Activated CD8-positive, alpha-beta memory T cell treated with anti-CD3 and anti-CD28 coated beads, Interleukin-2, amount 50 U/mL, for 4 hours (primary cell): ENCODE measurements around the gene ALDH3B2.
"Not testable (repeated sequence)": the region's sequence is repeated elsewhere in the genome, so short reads cannot be mapped to it uniquely, and the experiment has no call there.

Source experiments
- DNase-seq: peaks from one replicate; pipeline ENCODE4 v3.0.0-alpha.2; 2020

ALDH3B2 gene

GRCh38 chr11:67659651-67660165 lies 14.7 kb downstream of the ALDH3B2 start:
- not testable (repeated sequence) for DNase-seq

DNA sequence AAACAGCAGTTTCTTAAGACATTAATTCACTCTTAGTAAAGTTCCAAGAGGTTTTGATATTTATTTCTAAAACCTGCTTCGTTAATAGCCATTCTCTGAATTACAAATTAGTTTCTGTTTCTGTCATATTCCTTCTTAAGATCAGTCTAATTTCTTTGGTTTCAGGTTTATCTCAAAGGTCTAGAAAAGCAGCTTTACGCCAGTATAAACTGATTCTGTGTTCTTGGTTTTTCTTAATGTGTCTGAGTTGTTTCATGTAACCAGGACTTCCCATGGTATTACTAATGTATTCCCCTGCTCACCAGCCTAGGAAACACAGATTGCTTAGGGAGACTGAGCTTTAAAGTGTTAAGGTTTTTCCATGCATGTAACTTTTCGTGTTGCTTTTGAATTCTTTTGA lies 17.1 kb downstream of the ALDH3B2 start:
- no peak for DNase-seq

DNA sequence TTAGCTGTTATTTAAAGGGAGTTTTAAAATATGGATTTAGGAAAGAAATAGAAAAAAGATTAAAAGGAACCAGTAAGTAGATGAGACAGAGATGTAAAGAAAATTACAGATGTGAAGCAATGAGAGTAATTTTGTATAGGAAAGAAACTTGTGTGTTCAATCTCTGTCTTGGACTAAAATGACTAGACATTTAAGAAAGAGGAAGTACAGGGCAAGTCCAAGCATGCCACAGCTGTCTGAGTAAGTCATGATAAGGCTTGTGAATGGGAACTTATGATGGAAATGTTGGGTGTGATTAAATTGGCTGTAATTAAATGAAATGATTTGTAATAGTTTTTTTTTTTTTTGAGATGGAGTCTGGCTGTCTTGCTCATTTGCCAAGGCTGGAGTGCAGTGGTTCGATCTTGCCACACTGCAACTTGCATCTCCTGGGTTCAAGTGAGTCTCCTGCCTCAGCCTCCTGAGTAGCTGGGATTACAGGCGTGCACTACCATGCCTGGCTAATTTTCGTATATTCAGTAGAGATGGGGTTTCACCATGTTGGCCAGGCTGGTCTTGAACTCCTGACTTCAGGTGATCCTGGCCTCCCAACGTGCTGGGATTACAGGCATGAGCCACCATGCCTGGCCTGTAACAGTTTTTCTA lies 18.0 kb downstream of the ALDH3B2 start:
- no peak for DNase-seq

DNA sequence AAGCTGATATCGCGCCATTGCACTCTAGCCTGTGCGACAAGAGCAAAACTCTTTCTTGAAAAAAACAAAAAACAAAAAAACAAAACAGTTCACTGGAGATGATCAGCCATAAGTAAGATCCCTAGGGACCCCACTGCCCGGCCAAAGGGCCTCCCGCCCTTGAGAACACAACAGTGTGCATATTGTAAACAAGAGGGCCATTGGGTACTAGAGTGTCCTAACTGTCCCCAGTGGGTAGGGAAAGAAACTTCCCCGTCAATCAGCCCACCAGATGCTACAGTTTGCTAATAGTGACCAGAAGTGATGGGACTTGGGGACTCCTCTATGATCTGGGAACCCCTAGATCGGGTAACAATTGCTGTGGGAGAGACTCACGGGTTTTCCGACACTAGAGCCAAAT lies 20.2 kb downstream of the ALDH3B2 start:
- DNase-seq = no peak

- no peak for DNase-seq
These were observed 21.2 kb downstream of the ALDH3B2 start for GRCh38 chr11:67652965-67653845.

DNA sequence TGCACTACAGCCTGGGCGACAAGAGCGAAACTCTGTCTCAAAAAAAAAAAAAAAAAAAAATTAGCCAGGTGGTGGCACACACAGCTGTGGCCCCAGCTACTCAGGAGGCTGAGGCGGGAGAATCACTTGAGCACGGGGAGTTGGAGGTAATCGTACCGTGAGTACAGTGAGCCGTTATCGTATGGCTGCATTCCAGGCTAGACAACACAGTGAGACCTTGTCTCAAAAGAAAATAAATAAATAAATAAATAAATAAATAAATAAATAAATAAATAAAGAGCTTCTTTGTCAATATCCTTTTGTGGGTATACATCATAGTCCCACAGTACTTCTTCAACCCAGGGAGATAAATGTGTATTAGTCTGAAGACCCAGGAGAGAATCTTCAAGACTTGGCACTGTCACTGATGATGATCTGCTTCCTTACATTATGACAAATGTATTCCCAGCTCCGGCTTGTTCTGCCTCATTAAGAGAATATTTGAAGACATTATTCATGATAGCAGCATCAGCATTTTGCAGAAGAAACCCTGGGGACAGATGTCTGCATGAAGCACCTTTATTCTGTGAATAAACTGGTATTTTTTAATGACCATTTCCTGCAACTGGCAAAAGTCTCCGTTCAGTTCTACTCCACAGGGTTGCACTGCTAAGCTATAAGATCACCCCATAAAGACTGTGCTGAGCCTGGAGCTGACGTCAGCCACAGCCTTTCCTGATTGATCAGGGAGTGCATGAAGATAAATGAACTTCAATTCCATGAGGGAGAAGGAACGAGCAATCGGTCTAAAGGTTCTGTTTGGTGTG lies 22.2 kb downstream of the ALDH3B2 start:
- no peak for DNase-seq

DNA sequence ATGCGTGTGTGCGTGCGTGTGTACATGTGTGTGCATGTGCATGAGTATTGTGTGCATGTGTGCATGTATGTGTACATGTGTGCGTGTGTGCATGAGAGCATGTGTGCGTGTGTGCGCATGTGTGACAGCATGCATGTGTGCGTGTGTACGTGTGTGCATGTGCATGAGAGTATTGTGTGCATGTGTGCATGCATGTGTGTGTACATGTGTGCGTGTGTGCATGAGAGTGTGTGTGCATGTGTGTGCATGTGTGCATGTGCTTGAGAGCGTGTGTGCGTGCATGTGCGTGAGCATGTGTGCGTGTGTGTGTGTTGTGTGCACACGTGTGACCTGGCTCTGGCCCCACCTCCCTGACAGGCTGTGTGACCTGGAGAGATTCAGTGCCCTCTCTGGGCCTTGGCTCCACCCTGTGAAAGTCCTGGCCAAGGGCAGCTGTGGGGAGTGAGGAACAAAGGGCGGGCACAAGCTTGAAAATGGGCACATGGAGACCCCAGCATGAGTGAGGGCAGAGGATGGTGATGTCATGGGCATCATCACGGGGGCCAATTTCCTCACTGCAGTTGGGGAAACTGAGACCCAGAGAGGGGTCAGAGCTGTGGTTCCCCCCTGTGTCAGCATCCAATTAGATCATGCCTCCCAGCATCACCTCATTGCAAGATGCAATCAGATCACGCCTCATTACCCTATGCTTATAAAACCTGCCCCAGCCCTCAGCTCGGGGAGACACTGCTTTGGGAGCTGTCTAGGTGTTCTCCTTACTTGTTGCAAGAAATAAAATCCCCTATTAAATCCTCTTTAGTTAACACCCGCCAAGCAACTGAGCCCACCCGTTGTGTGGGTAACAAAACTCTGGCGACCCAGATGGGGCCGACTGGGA lies 24.6 kb downstream of the ALDH3B2 start:
- no peak for DNase-seq

GRCh38 chr11:67648796-67649613 lies 25.4 kb downstream of the ALDH3B2 start:
- DNase-seq = no peak

GRCh38 chr11:67648140-67648795 lies 26.2 kb downstream of the ALDH3B2 start:
- DNase-seq = peak; percentile 54

- no peak for DNase-seq
These were observed 27.0 kb downstream of the ALDH3B2 start for GRCh38 chr11:67647471-67647870.

GRCh38 chr11:67646535-67647336 lies 27.7 kb downstream of the ALDH3B2 start:
- DNase-seq = peak; percentile 28

- no peak for DNase-seq
These were observed 28.6 kb downstream of the ALDH3B2 start for GRCh38 chr11:67645521-67646461.

DNA sequence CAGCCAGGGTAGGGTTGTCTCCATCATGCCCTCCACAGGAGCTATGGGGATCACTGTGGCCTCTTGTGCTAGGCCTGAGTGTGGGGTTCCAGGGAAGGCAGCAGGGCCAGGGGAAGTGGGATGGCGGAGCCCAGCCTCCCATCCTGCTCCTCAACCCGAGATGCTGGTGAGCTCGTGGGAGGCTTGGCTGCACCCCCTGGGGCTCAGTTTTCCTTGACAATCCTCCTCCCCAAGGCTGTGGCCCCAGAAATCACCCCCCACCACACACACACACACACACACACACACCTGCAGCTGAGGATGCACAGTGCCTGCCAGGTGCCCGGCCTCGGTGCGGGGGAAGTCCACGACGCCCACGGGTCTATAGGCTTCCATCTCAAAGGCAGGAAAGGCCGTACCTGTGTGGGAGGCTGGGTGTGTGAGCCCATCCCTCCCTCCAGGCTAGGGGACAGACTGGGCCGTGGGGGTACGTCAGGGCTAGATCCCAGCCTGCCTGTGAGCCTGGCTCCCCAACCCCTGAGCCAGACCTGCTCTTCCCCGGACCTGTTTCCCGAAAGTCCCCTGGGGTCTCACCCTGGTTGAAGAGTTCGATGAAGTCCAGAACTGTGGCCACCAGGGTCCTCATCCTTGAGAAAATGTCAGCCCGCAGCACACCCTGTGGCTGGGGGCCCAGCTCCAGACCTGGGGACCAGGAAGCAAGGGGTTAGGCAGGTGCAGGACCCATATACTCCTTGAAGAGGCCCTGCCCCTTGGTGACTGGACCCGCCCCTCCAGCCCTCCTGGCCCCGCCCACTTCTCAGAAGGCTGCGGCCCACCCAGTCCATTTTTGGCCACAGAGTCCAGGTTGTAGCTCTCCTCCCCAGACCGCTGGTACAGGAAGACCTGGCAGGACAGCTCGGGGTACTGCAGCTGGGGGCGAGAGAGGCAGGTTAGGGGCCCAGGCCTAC lies 29.7 kb downstream of the ALDH3B2 start:
- no peak for DNase-seq

DNA sequence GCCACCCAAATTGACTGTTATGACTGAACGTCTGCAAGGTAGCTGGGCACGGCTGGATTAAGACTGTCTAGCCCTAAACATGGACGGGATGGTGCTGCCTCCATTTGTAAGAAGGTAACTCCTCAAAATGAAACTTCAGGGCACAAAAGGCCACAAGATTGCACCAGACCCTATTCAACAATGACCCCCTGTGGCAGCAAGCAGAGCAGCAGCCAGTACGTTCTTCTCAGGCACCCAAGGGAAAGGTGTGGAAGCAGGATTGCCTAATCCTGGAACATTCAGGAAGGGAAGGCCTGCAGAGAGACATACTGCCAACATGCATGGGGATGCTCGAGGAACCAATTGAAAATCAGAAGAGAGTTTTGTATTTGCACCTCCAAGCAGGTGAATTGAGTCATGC lies 30.4 kb downstream of the ALDH3B2 start:
- no peak for DNase-seq

GRCh38 chr11:67642173-67643120 lies 32.0 kb downstream of the ALDH3B2 start:
- no peak for DNase-seq
